AG10803 (cell line): ENCODE measurements around the gene WDR82.

Experiments
- DNase-seq: peaks from one replicate; pipeline ENCODE4 v3.0.0; 2010; ENCODE audit warnings: low read depth
- H3K4me3 ChIP-seq: 2 replicates; pipeline ENCODE4 v1.5.1; 2011; ENCODE audit warnings: mild to moderate bottlenecking, low read length, control low read depth
- TF ChIP-seq, protein P1 (sequence below): conservative IDR thresholded peaks from 2 replicates; pipeline ENCODE4 v1.5.1; 2011; ENCODE audit warnings: mild to moderate bottlenecking, low read length, control low read depth, inconsistent platforms

WDR82 gene

DNA sequence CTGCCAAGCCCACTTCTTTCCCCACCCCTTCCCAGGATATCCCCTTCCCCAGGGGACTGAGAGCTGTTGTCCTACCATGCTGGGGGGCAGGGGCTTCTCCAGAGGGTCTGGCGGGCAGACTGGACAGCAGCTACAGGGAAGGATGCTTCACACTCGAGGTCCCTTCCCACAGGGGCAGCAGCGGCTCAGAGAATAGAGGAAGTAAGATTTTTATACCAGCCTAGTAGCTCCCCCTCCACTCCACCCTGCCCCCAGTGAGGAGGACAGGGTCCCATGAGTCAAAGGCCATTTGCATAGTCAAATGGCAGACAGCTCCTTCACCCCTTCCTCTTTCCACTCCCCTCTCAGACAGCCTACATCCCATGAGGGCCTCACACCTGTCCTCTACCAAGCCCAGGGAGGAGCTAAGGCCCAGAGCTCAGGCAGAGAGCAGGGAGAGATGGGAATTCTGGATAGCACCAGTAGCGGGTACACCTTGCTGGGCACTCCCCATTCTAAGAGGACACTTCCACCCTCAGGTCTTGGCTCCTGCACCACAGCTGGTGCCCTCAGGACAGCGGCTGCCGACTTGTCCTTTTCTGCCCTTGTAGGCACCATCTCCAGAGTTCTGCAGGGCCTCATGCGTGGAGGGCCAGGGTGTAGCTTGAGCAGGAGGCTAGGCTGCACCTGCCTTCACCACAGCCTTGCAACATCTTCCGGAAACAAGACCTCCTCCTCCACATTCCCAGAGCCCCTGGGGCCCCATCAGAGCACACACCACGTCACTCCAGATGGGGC lies 52.8 kb downstream of the WDR82 start, which contains the start of gene TLR9:
TLR9 (minus strand) TSS at position 194 of the 777 bp plus-strand sequence; CDS start at position 78, 116 bp downstream.
- TF ChIP-seq, protein P1, sequence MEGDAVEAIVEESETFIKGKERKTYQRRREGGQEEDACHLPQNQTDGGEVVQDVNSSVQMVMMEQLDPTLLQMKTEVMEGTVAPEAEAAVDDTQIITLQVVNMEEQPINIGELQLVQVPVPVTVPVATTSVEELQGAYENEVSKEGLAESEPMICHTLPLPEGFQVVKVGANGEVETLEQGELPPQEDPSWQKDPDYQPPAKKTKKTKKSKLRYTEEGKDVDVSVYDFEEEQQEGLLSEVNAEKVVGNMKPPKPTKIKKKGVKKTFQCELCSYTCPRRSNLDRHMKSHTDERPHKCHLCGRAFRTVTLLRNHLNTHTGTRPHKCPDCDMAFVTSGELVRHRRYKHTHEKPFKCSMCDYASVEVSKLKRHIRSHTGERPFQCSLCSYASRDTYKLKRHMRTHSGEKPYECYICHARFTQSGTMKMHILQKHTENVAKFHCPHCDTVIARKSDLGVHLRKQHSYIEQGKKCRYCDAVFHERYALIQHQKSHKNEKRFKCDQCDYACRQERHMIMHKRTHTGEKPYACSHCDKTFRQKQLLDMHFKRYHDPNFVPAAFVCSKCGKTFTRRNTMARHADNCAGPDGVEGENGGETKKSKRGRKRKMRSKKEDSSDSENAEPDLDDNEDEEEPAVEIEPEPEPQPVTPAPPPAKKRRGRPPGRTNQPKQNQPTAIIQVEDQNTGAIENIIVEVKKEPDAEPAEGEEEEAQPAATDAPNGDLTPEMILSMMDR = no peak
- H3K4me3 ChIP-seq = no peak within 1 kb of the TSS
- DNase-seq = no peak

DNA sequence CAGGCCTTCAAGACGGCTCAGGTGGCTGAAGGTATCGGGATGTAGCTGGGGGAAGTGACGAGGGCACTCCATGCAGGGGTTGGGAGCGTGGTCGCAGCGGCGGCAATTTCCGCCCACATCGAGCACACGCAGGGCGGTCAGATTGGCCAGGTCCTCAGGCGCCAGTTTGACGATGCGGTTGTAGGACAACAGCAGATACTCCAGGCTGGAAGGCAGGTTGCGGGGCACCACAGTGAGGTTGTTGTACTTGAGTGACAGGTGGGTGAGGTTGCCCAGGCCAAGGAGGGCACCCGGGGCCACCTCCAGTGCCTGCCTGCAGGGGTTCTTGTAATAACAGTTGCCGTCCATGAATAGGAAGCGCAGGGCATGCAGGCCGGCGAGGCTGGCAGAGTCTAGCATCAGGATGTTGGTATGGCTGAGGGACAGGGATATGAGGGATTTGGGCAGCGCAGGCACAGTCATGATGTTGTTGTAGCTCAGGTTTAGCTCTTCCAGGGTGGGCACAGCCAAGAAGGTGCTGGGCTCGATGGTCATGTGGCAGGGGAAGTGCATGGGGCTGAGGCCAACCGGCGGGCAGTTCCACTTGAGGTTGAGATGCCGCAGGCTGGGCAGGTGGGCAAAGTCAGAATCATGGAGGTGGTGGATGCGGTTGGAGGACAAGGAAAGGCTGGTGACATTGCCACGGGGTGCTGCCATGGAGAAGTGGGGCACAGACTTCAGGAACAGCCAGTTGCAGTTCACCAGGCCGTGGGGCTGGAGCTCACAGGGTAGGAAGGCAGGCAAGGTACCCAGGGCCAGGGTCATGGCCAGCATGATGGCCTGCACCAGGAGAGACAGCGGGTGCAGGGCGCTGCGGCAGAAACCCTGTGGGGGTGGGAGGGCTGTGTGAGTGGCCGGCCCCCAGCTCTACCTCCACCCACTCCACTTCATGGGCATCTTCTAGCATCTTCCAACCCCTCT lies 54.7 kb downstream of the WDR82 start:
- no peak overlapping the region for H3K4me3 ChIP-seq
- TF ChIP-seq, protein P1 = no peak

DNA sequence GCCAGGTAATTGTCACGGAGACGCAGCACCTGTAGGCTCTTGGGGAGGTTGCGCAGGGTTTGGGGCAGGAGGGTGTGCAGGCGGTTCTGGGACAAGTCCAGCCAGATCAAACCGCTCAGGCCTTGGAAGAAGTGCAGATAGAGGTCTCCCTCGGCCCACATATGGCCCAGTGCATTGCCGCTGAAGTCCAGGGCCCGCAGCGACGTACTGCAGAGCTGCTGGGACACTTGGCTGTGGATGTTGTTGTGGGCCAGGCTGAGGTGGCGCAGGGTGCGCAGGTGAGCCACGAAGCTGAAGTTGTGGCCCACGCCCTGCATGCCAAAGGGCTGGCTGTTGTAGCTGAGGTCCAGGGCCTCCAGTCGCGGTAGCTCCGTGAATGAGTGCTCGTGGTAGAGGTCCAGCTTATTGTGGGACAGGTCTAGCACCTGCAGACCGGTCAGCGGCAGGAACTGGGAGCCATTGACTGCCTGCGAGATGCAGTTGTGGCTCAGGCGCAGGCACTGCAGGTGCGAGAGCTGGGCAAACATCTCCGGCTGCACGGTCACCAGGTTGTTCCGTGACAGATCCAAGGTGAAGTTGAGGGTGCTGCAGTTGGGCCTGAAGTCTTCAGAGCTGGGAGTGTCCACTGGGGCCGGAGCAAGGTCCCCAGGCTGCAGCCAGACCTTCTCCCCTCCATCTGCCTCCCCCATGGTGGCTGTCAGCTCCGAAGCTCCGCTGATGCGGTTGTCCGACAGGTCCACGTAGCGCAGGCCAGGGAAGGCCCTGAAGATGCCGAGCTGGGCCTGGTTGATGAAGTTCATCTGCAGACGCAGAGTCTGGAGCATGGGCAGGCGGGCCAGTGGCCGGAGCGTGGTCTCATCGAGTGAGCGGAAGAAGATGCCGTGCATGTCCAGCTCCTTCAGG lies 55.9 kb downstream of the WDR82 start:
- H3K4me3 ChIP-seq = no peak overlapping the region
- TF ChIP-seq, protein P1 = no peak
- DNase-seq = no peak

More for the DNA sequence above, 54.7 kb downstream of the WDR82 start:
- no peak for DNase-seq

DNA sequence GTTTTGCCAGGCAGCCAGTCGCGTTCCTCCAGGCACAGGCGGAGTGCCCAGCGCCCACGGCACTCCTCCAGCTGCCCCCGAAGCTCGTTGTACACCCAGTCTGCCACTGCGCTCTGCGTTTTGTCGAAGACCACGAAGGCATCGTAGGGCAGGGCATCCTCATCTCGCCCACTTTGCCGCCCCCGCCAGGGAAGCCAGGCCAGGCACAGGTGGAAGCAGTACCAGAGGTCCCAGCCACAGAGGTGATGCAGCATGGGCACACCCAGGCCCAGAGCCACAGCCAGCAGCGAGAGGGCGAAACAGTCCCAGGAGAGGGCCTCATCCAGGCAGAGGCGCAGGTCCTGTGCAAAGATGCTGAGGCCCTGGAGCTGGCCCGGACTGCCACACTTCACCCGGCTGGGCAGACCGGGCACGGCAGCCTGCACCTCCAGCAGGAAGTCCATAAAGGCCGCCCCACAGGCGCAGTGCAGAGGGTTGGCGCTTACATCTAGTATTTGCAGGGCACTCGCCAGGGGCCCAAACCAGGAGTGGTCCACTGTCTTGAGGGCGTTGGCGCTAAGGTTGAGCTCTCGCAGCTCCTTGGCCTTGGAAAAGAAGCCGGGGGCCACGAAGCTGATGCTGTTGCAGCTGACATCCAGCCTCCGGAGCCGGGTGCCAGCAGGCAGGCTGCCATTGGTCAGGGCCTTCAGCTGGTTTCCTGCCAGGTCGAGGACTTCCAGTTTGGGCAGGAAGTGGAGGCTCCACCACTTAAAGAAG lies 56.7 kb downstream of the WDR82 start:
- no peak overlapping the region for H3K4me3 ChIP-seq
- DNase-seq = no peak
- TF ChIP-seq, protein P1 = no peak

DNA sequence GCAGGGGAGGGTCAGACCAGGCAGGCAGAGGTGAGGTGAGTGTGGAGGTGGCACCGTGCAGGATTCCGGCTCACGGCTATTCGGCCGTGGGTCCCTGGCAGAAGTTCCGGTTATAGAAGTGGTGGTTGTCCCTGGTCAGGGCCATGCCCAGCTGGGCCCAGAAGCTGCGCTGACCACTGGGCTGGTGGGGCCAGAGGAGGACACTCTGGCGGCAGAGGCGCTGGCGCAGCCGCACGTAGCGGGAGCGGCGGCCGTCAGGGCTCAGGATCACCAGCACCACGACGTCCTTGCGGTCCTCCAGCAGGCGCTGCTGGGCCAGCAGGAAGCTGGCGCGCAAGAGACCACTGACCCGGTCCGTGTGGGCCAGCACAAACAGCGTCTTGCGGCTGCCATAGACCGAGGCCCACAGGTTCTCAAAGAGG lies 57.3 kb downstream of the WDR82 start:
- DNase-seq = no peak
- no peak overlapping the region for H3K4me3 ChIP-seq
- TF ChIP-seq, protein P1 = no peak
